NCI-H2196 (cell line): ENCODE results near the gene MCM6.
"Not testable (repeated sequence)": the region's sequence is repeated elsewhere in the genome, so short reads cannot be mapped to it uniquely, and the experiment has no call there.

Source experiments
- DNase-seq: peaks from one replicate; lab custom pipeline; 2025; ENCODE audit not compliant: unreplicated experiment; lab: John Stamatoyannopoulos, UW

The MCM6 gene

DNA sequence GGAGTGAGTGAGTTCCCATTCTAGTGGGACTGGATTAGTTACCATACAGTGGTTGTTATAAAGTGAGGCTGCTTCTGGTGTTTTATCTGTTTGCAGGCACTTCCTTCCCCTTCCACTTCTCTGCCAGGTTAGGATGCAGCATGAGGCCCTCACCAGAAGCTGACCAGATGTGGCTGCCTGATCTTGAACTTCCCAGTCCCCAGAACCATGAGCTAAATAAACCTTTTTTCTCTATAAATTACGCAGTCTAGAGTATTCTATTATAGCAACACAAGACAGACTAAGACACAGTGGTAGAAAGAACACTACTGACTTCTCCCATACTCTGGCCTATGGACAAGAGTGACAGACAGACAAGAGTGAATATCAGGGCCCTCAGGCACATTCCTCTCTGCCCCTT is 53.4 kb downstream of the MCM6 start:
- DNase-seq: no peak

DNA sequence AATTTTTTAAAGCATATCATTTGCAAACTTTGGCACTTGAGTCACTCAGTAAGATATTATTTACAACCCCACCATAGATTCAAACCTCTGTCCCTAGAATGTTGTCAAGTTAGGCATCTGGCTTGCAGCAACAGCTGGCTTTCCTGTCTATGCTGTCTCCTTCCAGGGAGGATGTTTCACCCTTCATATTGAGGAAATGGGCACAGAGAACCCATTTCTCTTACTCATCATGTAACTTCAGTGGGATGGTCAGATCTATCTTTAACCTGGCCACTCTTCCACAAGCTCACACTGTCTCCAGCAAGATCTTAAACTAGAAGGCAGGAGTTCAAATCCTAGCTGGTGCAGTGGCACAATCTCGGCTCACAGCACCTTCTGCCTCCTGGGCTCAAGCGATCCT is 55.1 kb downstream of the MCM6 start:
- no peak for DNase-seq

DNA sequence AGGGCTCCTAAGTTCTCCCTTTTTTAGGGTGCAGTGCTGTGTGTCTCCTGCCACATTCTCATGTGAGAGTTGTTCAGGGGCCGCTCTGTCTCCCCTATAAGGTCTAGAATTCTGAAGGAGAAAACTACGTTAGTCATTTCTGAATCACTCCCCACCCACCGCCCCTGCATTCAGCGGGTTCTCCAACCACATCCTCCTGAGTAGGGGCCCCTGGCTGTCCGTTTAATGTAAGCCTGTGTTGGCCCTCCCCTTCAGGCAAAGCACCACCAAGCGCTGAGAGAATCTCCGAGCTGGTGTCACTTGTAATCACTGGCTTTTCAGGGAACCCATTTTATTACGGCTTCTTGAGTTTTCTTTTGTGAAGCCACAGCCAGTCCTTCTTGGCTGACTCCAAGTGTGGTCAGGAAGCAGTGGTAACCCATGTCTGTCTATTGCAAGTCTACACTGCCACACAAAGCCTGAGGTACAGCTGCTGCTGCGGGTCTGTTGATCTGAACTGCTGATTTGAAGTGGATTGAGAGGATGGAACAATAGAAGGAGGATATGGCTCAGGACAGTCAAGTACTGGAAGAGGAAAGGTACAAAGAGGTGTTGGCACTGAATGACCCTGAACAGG is 56.1 kb downstream of the MCM6 start:
- DNase-seq: no peak

DNA sequence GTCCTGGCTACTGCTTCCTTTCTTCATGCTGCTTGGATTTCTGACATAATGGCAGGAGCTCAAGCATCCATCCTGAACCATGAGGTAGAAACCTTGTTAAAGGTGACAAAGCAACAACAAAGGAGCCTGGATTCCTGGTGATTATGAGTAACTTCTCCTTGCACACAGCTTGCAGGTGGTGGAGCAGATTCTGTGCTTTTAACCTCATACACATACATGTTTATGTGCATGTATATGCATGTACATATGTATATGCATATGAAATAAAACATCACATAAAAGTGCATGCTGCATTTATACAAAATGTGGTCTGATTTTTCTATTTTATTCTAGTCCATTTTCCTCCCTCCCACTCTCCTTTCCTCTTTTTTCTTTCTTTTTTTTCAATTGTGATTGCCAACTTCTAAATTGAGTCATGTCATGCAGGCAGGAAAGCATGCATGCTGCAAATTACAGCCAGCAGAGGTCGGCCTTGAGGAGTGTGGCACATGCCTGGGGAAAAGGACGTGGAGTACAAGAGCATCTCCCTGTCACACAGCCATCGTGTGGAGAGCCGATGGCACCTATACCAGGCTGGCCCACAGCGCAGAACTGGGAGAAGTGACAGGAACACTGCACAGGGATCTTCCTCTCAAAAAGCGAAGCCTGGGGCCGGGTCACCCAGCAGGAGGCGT is 57.2 kb downstream of the MCM6 start:
- no peak for DNase-seq

DNA sequence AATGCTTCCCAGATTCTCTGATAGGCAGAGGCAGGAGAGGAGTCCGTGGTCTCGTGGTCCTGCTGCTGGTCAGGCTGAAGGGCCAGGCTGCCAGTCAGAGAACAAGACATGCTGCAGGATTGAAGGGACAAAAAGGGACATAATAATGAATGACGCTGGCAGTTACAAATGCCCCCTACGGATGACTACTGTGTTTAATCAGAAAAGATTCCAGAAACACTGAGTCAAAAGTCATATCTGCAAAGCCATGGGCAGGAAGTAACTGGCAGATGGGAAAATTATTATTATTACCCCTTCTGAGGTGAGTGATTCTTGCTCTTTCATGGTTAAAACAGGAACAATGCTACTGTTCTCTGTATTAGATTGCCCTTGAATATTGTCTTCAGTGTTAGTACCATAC is 58.3 kb downstream of the MCM6 start:
- DNase-seq: no peak

DNA sequence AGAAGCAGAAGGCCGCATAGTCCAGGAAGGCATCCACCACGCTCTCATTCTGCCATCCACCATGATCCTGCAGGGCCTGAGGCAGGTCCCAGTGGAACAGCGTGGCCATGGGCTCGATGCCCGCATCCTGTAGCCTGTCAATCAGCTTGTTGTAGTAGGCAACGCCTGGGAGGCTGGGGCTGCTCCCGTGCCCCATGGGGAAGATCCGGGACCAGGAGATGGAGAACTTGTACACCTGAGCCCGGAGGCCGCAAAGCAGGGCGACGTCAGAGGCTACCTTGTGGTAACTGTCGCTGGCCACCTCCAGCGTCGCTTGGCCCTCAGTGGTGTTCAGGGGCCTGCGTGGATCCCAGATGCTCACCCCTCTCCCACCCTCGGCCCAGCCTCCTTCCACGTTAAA is 58.8 kb downstream of the MCM6 start:
- no peak for DNase-seq

DNA sequence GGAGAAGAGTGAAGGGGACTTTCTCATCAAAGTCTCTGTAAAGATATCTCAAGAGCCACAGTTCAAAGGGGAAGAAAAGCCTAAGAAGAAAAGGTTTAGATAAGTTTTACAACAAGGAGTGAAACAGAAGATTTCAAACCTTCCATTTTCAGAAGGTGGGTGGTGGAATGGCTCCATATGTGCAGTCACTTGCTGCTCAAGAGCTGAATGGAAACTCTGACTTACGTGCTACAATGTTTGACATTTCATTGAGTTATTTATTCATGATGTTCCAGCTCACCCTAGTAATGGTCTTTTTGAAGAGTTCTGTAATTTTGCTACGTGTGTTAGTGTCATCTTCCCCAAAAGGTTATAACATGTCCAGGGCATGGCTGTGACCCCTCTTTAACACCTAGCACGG is 61.0 kb downstream of the MCM6 start:
- no peak for DNase-seq

DNA sequence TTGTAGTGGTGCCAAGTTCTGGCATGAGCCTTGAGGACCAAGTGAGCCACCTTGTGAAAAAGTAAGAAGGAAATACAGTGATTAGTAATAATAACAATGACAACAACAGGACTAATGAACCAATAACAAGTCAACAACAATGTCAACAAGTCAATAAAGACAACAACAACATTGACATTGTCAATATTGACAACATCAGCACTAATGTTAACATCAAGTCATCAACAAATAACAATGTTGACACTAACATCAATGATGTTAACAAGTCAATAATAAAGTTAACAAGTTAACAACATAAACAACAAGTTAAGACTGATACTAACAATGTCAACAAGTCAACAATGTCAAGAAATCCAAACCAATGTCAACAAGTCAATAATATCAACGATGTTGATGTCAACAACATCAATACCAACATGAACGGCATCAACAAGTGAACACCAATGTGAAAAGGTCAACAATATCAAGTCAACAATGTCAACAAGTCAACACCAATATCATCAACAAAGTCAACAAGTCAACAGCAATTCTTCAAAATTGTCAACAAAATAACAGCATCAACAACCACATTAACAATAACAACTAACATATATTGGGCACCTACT is 63.2 kb downstream of the MCM6 start:
- DNase-seq: no peak

DNA sequence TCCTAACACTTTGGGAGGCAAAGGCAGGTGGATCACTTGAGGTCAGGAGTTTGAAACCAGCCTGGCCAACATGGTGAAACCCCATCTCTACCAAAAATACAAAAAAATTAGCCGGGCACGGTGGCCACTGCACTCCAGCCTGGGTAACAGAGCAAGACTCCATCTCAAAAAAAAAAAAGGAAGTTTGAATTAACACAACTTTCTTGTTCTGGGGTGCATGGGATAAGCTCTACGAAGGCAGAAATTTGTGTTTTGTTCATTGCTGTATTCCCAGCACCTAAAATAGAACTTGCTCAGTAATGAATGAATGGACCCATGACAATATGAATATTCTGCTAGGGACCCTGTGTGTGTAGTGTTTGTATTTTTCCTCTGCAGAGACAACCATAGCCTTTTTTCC is 68.4 kb downstream of the MCM6 start:
- not testable (repeated sequence) for DNase-seq

DNA sequence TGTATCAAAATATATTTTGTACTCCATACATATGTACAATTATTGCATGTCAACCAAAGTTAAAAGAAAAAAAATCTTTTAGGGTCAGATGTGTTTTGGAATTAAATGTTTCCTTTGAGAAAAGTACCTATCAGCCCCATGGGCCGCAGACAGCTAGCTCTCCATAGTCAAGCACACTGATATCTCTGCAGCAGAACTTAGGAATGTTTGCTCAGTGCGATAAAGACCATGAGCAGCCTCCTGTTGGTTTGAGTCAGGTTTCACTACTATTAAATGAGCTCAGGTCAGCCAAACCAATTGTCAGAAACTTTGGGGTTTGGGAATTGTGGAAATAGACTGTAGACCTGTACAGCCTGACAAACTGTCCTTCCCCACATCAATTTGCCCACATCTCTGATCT is 73.0 kb downstream of the MCM6 start:
- no peak for DNase-seq

DNA sequence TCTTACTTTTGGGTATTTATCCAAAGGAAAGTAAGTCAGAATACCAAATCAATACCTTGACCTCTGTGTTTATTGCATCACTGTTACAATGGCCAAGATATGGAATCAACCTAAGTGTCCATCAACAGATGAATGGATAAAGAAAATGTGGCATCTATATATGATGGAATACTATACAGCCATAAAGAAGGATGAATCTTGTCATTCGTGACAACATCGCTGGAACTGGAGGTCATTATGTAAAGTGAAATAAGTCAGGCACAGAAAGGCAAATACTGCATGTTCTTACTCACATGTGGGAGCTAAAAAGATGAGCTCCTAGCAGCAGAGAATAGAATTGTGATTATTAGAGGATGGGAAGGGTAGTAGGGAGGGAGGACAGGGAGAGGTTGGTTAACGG is 73.9 kb downstream of the MCM6 start:
- no peak for DNase-seq

DNA sequence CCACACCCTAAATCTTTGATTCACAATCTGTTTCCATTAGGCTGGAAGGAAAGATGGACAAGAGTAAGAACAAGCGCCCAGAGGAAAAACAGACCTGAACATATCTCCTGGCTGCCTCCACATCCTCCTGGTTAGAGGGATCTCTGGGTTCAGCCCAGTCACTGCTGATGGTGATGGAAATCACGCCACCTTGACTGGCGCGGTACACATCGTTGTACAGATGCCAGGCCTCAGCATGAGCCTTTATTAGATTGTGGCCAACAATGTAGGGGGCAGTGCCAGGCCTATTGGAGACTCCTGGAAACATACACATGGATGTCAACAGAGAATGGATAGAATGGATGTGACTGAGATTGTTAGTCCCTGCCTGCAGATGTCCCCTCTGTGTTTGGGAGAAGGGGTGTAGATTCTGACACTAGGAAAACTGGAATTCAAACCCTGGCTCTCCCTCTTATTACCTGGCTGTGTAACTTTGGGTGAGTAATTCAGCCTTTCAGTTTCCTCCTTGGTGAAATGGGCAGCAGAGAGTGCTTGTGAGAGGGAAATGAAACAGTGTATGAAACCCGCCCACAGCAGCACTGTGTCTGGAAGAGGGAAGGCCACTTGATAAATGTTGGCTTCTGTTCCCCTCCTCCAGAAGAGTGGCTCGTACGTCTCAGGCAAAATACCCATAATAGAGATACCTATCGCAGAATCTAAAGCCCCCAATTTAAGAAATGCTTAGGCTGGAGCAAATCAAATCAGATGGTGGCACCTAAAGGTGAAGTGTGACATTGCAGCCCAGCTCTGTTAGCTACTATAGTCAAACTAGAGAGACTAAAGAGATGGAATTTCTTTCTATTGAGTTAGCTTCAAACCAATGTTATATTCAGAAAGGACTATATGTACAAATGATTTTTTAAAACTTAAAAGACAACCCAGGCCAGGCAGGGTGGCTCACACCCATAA is 75.5 kb downstream of the MCM6 start:
- no peak for DNase-seq

DNA sequence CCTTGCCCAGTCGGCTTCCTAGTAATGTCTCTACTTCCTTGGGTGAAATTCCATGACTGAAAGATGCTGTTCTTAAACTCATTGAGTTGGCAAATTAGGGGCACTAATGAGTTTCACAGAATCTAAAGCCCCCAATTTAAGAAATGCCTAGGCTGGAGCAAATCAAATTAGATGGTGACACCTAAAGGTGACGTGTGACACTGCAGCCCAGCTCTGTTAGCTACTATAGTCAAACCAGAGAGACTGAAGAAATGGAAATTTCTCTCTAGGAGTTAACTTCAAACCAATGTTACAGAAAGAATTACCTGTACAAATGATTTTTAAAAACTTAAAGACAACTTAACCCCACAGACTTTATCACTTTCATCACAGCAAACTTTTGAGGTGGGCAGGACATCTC is 76.5 kb downstream of the MCM6 start:
- DNase-seq: no peak

DNA sequence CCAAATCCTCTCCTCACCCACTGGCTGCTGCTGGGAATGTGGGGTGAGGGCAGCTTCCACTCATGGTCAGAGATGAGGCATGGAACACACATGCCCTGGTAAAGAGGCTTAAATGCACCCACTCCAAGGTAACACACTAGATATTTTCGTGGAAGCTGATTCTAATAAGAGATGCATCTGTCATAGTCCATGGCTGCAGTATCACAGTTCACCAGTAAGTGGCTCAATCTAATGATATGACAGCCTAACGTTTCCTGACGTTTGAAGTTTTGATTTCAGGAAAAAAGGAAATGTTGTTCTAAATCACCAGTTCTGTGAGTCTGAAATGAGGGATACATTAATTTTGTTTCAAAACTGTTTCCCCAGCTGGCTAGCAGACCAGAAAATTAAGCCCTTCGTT is 77.5 kb downstream of the MCM6 start:
- no peak for DNase-seq

DNA sequence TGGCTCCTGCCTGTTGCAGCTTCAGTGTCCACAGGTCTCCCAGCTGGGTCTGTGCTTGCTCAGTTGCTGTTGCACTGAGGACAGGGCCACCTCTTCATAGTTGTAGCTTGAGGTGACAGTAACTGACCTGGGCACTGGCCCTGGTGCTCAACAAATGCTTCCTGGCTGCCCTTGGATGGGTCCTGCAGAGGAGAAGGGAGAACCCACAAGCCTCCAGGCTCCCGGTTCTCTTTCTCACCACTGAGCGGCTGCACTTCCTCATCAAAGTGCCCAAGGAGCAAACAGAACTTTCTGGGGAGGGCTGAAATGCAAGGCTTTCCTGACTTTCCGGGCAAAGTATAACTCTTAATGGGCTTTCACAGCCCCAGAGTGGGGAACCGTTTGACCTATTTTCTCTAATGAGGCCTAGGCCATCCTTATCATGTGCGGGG is 78.0 kb downstream of the MCM6 start:
- no peak for DNase-seq

DNA sequence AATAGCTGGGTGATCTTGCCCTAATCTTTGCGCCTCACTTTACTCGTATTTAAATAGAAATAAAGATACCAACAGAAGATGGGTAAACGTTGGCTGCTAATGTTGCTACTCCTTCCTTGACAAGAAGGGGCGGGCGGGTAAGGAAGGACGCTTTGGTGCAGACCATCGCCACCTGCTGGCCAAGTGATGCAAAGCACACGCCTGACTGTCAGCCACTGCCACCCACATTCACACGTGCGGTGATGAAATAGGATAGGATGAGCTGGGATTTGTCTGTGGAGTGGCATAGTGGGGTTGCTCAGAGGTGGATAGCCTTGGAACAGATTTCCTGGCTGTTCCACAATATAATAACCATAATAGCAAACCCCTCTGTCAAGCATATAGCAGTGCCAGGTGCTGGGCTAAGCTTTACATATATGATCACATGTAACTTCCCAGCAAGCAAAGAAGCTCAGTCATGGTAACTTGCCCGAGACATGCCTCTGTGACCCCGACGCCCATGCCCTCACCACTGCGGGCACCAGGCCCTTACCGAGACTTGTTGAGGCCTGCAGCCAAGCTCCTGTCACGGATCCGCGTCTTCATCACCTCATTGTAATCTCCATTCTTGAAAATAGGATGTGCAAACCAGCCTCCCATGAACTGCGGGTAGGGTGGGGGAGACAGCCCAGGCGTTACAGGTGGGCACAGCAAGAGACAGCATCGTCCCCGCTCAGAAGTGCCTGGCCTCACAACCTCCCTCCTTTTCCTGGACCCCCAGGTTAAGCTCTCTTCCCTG is 78.6 kb downstream of the MCM6 start:
- DNase-seq: peak; percentile 71

DNA sequence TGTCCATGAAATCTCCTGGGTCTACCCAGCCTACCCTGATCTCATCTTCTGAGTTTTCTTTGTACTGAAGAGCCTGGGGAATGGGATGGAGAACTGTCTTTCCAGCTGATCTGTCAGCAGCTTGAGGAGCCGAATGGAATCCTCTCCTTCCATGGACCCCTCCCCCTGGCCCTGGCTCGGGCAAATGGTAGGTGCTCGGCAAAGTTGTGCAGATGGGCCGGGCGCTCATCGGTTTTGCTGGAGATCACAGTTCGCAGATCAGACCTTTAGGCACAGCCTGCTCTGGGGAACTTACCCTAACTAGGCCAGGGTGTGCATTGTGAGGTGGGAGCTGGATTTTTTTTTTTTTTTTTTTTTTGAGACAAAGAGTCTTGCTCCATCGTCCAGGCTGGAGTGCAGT is 79.6 kb downstream of the MCM6 start:
- no peak for DNase-seq

DNA sequence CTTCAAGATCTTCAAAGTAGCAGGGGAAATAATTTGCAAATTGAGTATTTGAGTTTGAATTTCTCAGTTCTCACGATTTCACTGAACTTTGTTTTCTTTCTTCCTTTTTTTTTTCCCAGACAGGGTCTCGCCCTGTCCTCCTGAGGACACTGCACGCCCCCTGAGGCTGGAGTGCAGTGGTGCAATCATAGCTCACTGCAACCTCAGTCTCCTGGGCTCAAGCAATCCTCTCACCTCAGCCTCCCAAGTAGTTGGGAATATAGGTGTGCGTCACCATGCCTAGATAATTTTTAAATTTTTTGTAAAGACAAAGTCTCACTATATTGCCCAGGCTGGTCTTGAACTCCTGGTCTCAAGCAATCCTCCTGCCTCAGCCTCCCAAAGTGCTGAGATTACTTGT is 80.6 kb downstream of the MCM6 start:
- DNase-seq: not testable (repeated sequence)

DNA sequence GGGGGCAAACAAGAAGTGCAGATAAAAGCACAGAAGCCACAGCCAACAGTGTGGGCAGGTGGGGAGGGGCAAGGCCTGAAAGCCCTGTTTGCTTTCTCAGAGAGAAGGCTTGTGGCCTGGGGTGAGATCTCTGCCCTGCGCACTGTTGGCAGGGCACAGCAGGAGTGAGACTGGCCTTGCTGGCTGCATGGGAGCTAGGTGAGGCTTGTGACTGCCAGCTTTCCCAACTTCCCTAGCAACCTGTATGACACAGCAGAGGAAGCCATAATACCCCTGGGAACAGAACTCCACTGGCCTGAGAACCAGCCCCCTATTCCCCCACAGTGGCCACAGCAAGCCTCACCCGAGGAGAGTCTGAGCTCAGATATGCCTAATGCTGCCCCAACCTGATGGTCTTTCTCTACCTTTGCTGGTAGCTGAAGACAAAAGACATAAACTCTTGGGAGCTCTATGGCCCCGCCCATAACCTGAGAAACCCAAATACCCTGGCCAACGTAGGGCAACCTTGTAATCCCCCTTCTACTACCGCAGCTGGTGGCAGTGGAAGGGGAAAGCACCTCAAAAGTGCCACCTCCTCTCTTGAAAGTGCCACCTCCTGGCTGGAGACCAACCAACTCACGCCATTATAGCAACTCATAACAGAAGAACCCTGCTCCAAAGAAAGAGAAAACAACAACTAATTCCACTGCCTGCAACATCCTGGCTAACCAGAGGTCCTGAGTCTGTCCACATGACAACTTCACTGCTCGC is 83.7 kb downstream of the MCM6 start:
- DNase-seq: no peak
